Ureter (tissue), 1 donor: ENCODE measurements around the gene BHLHE41. TPM values are rescaled to one million over a fixed set of nuclear protein-coding genes. Genes with fewer than 3 reads are reported as not detected.

Experiments
- DNase-seq: peaks from one replicate; pipeline ENCODE4 v3.0.0-alpha.2; 2020; ENCODE audit warnings: low spot score
- total RNA-seq: library from RNA; stranded (reverse); gene quantifications from one replicate; pipeline ENCODE4 v1.2.4, GENCODE V29; 2023
- donor health status: DM: yes; HTN: yes; CAD: no.

The BHLHE41 gene
- total RNA-seq, 1 donor from 2014 or later, result 186 TPM

DNA sequence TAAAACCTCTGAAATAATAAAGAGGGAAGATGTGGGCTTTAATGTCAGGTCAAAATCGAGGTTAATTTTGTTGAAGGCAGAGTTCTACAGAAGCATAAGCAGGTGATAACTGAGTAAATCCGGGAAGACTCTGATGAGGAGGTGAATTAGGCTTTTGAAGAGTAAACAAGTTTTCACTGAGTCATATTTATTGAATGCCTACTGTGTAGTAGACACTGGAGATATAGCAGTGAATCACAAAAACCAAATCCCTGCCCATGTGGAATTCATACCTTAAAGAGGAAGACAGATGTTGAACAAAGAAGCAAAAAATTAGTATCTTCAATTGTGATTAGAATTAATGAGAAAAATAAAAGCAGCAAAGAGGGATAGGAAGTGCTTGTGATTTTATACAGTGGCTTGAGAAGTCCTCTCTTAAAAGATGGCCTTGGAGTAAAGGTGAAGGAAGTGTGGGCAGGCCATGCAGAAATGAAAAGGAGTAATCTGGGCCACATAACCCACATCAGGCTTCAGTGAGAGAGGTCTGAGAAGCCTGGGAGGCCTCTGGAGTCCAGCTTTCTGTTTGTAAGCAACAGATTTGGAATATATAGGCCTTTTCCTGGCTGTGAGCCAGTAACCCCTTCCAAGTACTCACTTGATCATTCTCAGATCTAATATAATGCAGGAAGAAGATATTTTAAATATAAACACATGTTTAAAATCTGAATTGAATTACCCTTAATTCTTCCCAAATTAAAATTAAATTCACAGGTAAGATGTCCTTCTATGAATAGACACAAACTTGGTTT is 46.7 kb downstream of the BHLHE41 start:
- no peak for DNase-seq

Other genes starting within 250 kb of the BHLHE41 start
- gene RASSF8, start 166.4 kb downstream of the BHLHE41 start, total RNA-seq, result 23.0 TPM
- gene SSPN, start 70.5 kb upstream of the BHLHE41 start, total RNA-seq, result 38.5 TPM